Endothelial cell of umbilical vein (primary cell): Measurements from ENCODE around the gene FGFR4.

Experiments
- EZH2 ChIP-seq: IDR thresholded peaks from 2 replicates; pipeline ENCODE4 v1.6.1; 2012; ENCODE audit warnings: borderline replicate concordance, low read depth, mild to moderate bottlenecking, moderate library complexity, low read length, inconsistent platforms; ENCODE audit not compliant: severe bottlenecking
- FOS ChIP-seq: IDR thresholded peaks from 2 replicates; pipeline ENCODE4 v1.6.1; 2011; ENCODE audit warnings: mild to moderate bottlenecking, low read length, moderate library complexity, borderline replicate concordance; ENCODE audit not compliant: insufficient read depth
- GATA2 ChIP-seq: IDR thresholded peaks from 2 replicates; pipeline ENCODE4 v1.7.0; 2011; ENCODE audit warnings: low read depth, mild to moderate bottlenecking, moderate library complexity, mixed read lengths, low read length; ENCODE audit not compliant: insufficient read length, insufficient read depth
- MAX ChIP-seq: IDR thresholded peaks from 2 replicates; pipeline ENCODE4 v1.6.1; 2011; ENCODE audit not compliant: insufficient read depth, insufficient read length
- MYC ChIP-seq: IDR thresholded peaks from one replicate; pipeline ENCODE4 v1.6.1; 2011; ENCODE audit warnings: mild to moderate bottlenecking, low read depth, low read length
- POLR2A ChIP-seq: IDR thresholded peaks from 2 replicates; pipeline ENCODE4 v1.6.1; 2012; ENCODE audit warnings: low read depth, mild to moderate bottlenecking, control low read depth, low read length
- POLR2AphosphoS5 ChIP-seq: IDR thresholded peaks from 2 replicates; pipeline ENCODE4 v1.6.1; 2012; ENCODE audit warnings: low read depth, mild to moderate bottlenecking, control low read depth, low read length, moderate library complexity; ENCODE audit not compliant: insufficient read depth
- TF ChIP-seq, protein P1 (sequence below), 2 donors: IDR thresholded peaks; 1 replicate in 1 of 2; 2 replicates in 1 of 2; pipeline ENCODE4 v1.5.1; 2011; ENCODE audit warnings: low read length in 2 of 2, mild to moderate bottlenecking in 2 of 2, moderate library complexity in 2 of 2, control low read depth in 1 of 2, inconsistent platforms in 1 of 2, low read depth in 1 of 2; ENCODE audit not compliant: insufficient read depth in 1 of 2; ENCODE audit errors: extremely low read depth in 1 of 2

- TF ChIP-seq FOS (no peak), POLR2A (no peak), MYC (no peak), MAX (no peak), EZH2 (no peak), POLR2AphosphoS5 (no peak), GATA2 (no peak)
- TF ChIP-seq, protein P1, sequence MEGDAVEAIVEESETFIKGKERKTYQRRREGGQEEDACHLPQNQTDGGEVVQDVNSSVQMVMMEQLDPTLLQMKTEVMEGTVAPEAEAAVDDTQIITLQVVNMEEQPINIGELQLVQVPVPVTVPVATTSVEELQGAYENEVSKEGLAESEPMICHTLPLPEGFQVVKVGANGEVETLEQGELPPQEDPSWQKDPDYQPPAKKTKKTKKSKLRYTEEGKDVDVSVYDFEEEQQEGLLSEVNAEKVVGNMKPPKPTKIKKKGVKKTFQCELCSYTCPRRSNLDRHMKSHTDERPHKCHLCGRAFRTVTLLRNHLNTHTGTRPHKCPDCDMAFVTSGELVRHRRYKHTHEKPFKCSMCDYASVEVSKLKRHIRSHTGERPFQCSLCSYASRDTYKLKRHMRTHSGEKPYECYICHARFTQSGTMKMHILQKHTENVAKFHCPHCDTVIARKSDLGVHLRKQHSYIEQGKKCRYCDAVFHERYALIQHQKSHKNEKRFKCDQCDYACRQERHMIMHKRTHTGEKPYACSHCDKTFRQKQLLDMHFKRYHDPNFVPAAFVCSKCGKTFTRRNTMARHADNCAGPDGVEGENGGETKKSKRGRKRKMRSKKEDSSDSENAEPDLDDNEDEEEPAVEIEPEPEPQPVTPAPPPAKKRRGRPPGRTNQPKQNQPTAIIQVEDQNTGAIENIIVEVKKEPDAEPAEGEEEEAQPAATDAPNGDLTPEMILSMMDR (IDR thresholded peaks at IDR 0.05; ENCODE audit: extremely low read depth in 1 of 2, insufficient read depth in 1 of 2, low read depth in 1 of 2, low read length in 2 of 2): no peak
Observed at GRCh38 chr5:177066224-177066623, 20.5 kb upstream of the FGFR4 start.
